Measurements from ENCODE around the gene TRABD2A.

TRABD2A gene

GRCh38 chr2:84904151-84904550 is 23.3 kb upstream of the TRABD2A start:
- DNase-seq: no peak

GRCh38 chr2:84902526-84902925 is 21.6 kb upstream of the TRABD2A start:
- no peak for DNase-seq

- no peak for DNase-seq
These were observed 20.8 kb upstream of the TRABD2A start for GRCh38 chr2:84901593-84902120.

- DNase-seq: no peak
These were observed 20.1 kb upstream of the TRABD2A start for GRCh38 chr2:84900971-84901370.

GRCh38 chr2:84899304-84900204 is 18.7 kb upstream of the TRABD2A start:
- DNase-seq: no peak

- peak; percentile 63 for DNase-seq
These were observed 16.9 kb upstream of the TRABD2A start for GRCh38 chr2:84897773-84898172.

- DNase-seq: no peak
These were observed 15.7 kb upstream of the TRABD2A start for GRCh38 chr2:84896567-84896966.

GRCh38 chr2:84894758-84895520 is 14.1 kb upstream of the TRABD2A start:
- peak; percentile 33 for DNase-seq

- no peak for DNase-seq
These were observed 13.3 kb upstream of the TRABD2A start for GRCh38 chr2:84894131-84894586.

- DNase-seq: no peak
These were observed 10.6 kb upstream of the TRABD2A start for GRCh38 chr2:84891355-84892010.

GRCh38 chr2:84889332-84889731 is 8.4 kb upstream of the TRABD2A start:
- no peak for DNase-seq

- peak; percentile 78 for DNase-seq
These were observed 7.8 kb upstream of the TRABD2A start for GRCh38 chr2:84888401-84889276.

- no peak for DNase-seq
These were observed 5.9 kb upstream of the TRABD2A start for GRCh38 chr2:84886791-84887190.

GRCh38 chr2:84885111-84885510 is 4.2 kb upstream of the TRABD2A start:
- DNase-seq: no peak

- DNase-seq: no peak
These were observed 3.6 kb upstream of the TRABD2A start for GRCh38 chr2:84884449-84884848.

GRCh38 chr2:84882775-84883550 is 2.1 kb upstream of the TRABD2A start:
- no peak for DNase-seq

GRCh38 chr2:84882414-84882738 is 1.5 kb upstream of the TRABD2A start:
- DNase-seq: no peak

- DNase-seq: peak; percentile 94
These were observed 913 bp upstream of the TRABD2A start for GRCh38 chr2:84881581-84882413.

GRCh38 chr2:84880395-84880644 is 564 bp downstream of the TRABD2A start:
- DNase-seq: no peak

GRCh38 chr2:84879584-84880394 is 1.1 kb downstream of the TRABD2A start:
- peak; percentile 32 for DNase-seq
